Heart left ventricle (tissue), 16 donors: ENCODE measurements around the gene CAP1. TPM values are rescaled to one million over a fixed set of nuclear protein-coding genes. Genes with fewer than 3 reads are reported as not detected.

Experiments used
- ATAC-seq, 4 donors: fragments of 200-7000 bp; cut with Tn5 transposase; one replicate each; pipeline ENCODE4 v1.9.1; 2020 to 2022; ENCODE audit warnings: moderate library complexity in 4 of 4, mild to moderate bottlenecking in 3 of 4, moderate number of reproducible peaks in 1 of 4
- DNase-seq, 5 donors: peaks; one replicate each; pipeline ENCODE4 v3.0.0-alpha.2; 2020
- H3K27ac ChIP-seq, 12 donors: fragments of 200-600 bp; sonication (generic) in 4 of 12; one replicate each; pipeline versions ENCODE4 v1.5.0 to v1.8.0; 2016 to 2022; ENCODE audit warnings: mild to moderate bottlenecking in 2 of 12
- H3K27me3 ChIP-seq, 9 donors: fragments of 200-600 bp; sonication (generic) in 2 of 9; one replicate each; pipeline versions ENCODE4 v1.5.1 to v1.8.0; 2016 to 2022; ENCODE audit warnings: mild to moderate bottlenecking in 3 of 9
- H3K36me3 ChIP-seq, 9 donors: fragments of 200-600 bp; sonication (generic) in 2 of 9; one replicate each; pipeline versions ENCODE4 v1.5.0 to v1.8.0; 2018 to 2022; ENCODE audit warnings: mild to moderate bottlenecking in 2 of 9
- H3K4me1 ChIP-seq, 12 donors: fragments of 200-600 bp; sonication (generic) in 4 of 12; one replicate each; pipeline versions ENCODE4 v1.5.0 to v1.8.0; 2016 to 2022; ENCODE audit warnings: mild to moderate bottlenecking in 3 of 12
- H3K4me3 ChIP-seq, 12 donors: fragments of 200-600 bp; sonication (generic) in 4 of 12; one replicate each; pipeline versions ENCODE4 v1.5.0 to v1.8.0; 2017 to 2022; ENCODE audit warnings: mild to moderate bottlenecking in 9 of 12, moderate library complexity in 4 of 12
- H3K9me3 ChIP-seq, 12 donors: fragments of 200-600 bp; sonication (generic) in 4 of 12; one replicate each; pipeline versions ENCODE4 v1.5.0 to v1.8.0; 2016 to 2022; ENCODE audit warnings: mild to moderate bottlenecking in 1 of 12
- CTCF ChIP-seq, 12 donors: fragments of 200-600 bp; sonication (generic) in 4 of 12; IDR thresholded peaks; one replicate each; pipeline versions ENCODE4 v1.5.0 to v1.8.0; 2018 to 2022; ENCODE audit warnings: antibody characterized with exemption in 12 of 12, mild to moderate bottlenecking in 5 of 12
- POLR2A ChIP-seq, 2 donors: fragments of 450-650 bp; IDR thresholded peaks; one replicate each; pipeline ENCODE4 v1.6.1; 2017; ENCODE audit warnings: antibody characterized with exemption in 2 of 2, mild to moderate bottlenecking in 2 of 2, moderate library complexity in 2 of 2
- WGBS, 4 donors: extraction: QIAGEN DNeasy Blood & Tissue Kit in 2 of 4; methylation state at CpG; one replicate each; pipeline versions ENCODE4 v1.1.5 to v1.1.7; 2013 to 2018; 5-methylcytosine and 5-hydroxymethylcytosine counted together
- intact Hi-C, 10 donors: fragments of 100-400 bp; cut with DNase I; formaldehyde crosslinking; loops; one replicate each; pipeline versions ENCODE4 v1.11.1 to v1.14.2; 2022
- polyA plus RNA-seq, 2 donors: library from polyadenylated mRNA; stranded (reverse); fragments of 200-250 nt; gene quantifications; one replicate each; pipeline ENCODE4 v1.2.3, GENCODE V29; 2013
- total RNA-seq, 9 donors: library from RNA; depleted of rRNA in 2 of 9; stranded (reverse); fragments of >200 nt in 2 of 9; fragmentation: NEBNext Ultra II Directional in 3 of 9; extraction: Animal tissue kit (Norgen Biotek cat#: 25700) in 3 of 9; gene quantifications; one replicate each; pipeline versions ENCODE4 v1.1.0 to v1.2.4, GENCODE V29; 2016 to 2023
- donor health status: ischemic (EF 13 %, LVEDD 7.1; RV severe dilation, severe dysfunction).
- donor health status: healthy with polysubstance abuse.
- donor health status: DM: no; HTN: yes; CAD: no.
- donor health status: DM: no; HTN: no; CAD: no.
- donor health status: ischemic (EF 25% LVEDD 6.9; RV normal size, moderate dysfunction).
- donor health status: ischemic (EF 25% LVEDD 5.7; RV mildly dilated, moderate dysfunction).
- donor health status: healthy.
- donor health status: DM: yes; HTN: yes; CAD: no.
- donor health status: ischemic (EF 35%, LVEDD 5.7; RV mildly dilated, moderate dysfunction).
- donor health status: nonischemic (EF 11% LVEDD 7.7; RV severe dilation, severe dysfunction).
- donor health status: DM: yes; HTN: yes; CAD: no.
- donor health status: PGD.
- donor health status: ischemic (EF 29% LVEDD 5.4; RV normal size, mild dysfunction).
- donor health status: nonischemic (EF 23%, LVEDD 6.1; RV moderate dilation, normal function).

Gene CAP1
- total and polyA plus RNA-seq, 11 donors: 23.8 to 249 (median 69.9) TPM

- Histone ChIP-seq H3K9me3 (peaks cover 0 to 26% (median 16%) of the 10 kb centered on the region in 12 donors), H3K27me3 (peaks cover 0 to 27% (median 3%) of the 10 kb centered on the region in 9 donors), H3K4me1 (no peaks in the 10 kb centered on the region), H3K4me3 (no peak overlapping the region), H3K36me3 (no peaks in the 10 kb centered on the region), H3K27ac (no peak overlapping the region)
- TF ChIP-seq POLR2A (IDR thresholded peaks at IDR 0.05) (no peak), CTCF (IDR thresholded peaks at IDR 0.05) (no peak)
- no peak for DNase-seq
- no peak for ATAC-seq
- intact Hi-C loops: no loop called here
Observed at GRCh38 chr1:40110389-40110788, 69.9 kb downstream of the CAP1 start.

GRCh38 chr1:40114400-40114799 is 73.9 kb downstream of the CAP1 start:
- no peak for ATAC-seq
- no peaks in the 10 kb centered on the region for H3K4me1 ChIP-seq
- intact Hi-C loops: no loop called here
- no peak overlapping the region for H3K27ac ChIP-seq
- no peak for DNase-seq
- H3K4me3 ChIP-seq: no peak overlapping the region
- WGBS, 4 donors: 86 to 94% (median 90%) methylated on average over 3 of the region's 3 CpGs
- peaks cover 0 to 26% (median 16%) of the 10 kb centered on the region in 12 donors for H3K9me3 ChIP-seq
- H3K36me3 ChIP-seq: no peaks in the 10 kb centered on the region
- peaks cover 0 to 44% (median 3%) of the 10 kb centered on the region in 9 donors for H3K27me3 ChIP-seq
- TF ChIP-seq POLR2A (IDR thresholded peaks at IDR 0.05) (no peak), CTCF (IDR thresholded peaks at IDR 0.05) (no peak)

GRCh38 chr1:40120128-40120527 is 79.6 kb downstream of the CAP1 start:
- H3K27me3 ChIP-seq: peaks cover 0 to 31% (median 0%) of the 10 kb centered on the region in 9 donors
- H3K4me1 ChIP-seq: no peaks in the 10 kb centered on the region
- WGBS, 4 donors: 79 to 86% (median 84%) methylated on average over 7 of the region's 7 CpGs
- no peaks in the 10 kb centered on the region for H3K9me3 ChIP-seq
- H3K27ac ChIP-seq: no peak overlapping the region
- intact Hi-C loops: no loop called here
- H3K36me3 ChIP-seq: no peaks in the 10 kb centered on the region
- TF ChIP-seq POLR2A (IDR thresholded peaks at IDR 0.05): no peak
- TF ChIP-seq CTCF (IDR thresholded peaks at IDR 0.05): no peak
- ATAC-seq (no peak), DNase-seq (no peak)
- H3K4me3 ChIP-seq: no peak overlapping the region

Other genes starting within 250 kb of the CAP1 start
- 10 to 100 TPM; 15.0 to 19.0 (median 17.2) TPM for gene TRIT1, start 157.2 kb upstream of the CAP1 start, total RNA-seq
- gene TRIT1, start 157.2 kb upstream of the CAP1 start, polyA plus RNA-seq: 10 to 100 TPM; 13.6 to 14.0 TPM
- 1 to 10 TPM in 3 of 9 donors, under 1 TPM in 6; 0.27 to 3.0 (median 0.75) TPM for gene MYCL, start 138.8 kb upstream of the CAP1 start, total RNA-seq
- gene MYCL, start 138.8 kb upstream of the CAP1 start, polyA plus RNA-seq: under 1 TPM; 0.15 to 0.53 TPM
- 1 to 10 TPM in 4 of 9 donors, under 1 TPM in 5; 0.23 to 4.2 (median 0.96) TPM for gene MFSD2A, start 85.6 kb upstream of the CAP1 start, total RNA-seq
- gene MFSD2A, start 85.6 kb upstream of the CAP1 start, polyA plus RNA-seq: 10 to 100 TPM in 1 of 2 donors, under 1 TPM in 1; 0.11 to 12.7 TPM
- gene PPT1, start 56.5 kb downstream of the CAP1 start, total RNA-seq: 100 to 1,000 TPM in 1 of 9 donors, 10 to 100 TPM in 8; 22.8 to 106 (median 38.6) TPM
- 10 to 100 TPM; 32.0 to 47.9 TPM for gene PPT1, start 56.5 kb downstream of the CAP1 start, polyA plus RNA-seq
- 10 to 100 TPM in 8 of 9 donors, 1 to 10 TPM in 1; 9.1 to 14.5 (median 12.3) TPM for gene RLF, start 120.7 kb downstream of the CAP1 start, total RNA-seq
- gene RLF, start 120.7 kb downstream of the CAP1 start, polyA plus RNA-seq: 1 to 10 TPM; 2.7 to 8.0 TPM
- gene TMCO2, start 207.2 kb downstream of the CAP1 start, total RNA-seq: not detected
- not detected for gene TMCO2, start 207.2 kb downstream of the CAP1 start, polyA plus RNA-seq
- gene ZMPSTE24, start 217.5 kb downstream of the CAP1 start, total RNA-seq: 10 to 100 TPM; 26.6 to 43.4 (median 31.7) TPM
- gene ZMPSTE24, start 217.5 kb downstream of the CAP1 start, polyA plus RNA-seq: 10 to 100 TPM; 20.3 to 45.8 TPM